ENCODE results near the gene RWDD2A.
"Not testable (repeated sequence)": the region's sequence is repeated elsewhere in the genome, so short reads cannot be mapped to it uniquely, and the experiment has no call there.

The RWDD2A gene

GRCh38 chr6:83183082-83183828, 9.9 kb upstream of the RWDD2A start:
- TF ChIP-seq POLR2A (IDR thresholded peaks at IDR 0.05; ENCODE audit: low read length) (no peak), GATA1 (IDR thresholded peaks at IDR 0.05; ENCODE audit: low read depth, low read length) (no peak)
- DNase-seq: no peak

- no peak for DNase-seq
- TF ChIP-seq GATA1 (IDR thresholded peaks at IDR 0.05; ENCODE audit: low read depth, low read length): no peak
Observed at GRCh38 chr6:83185096-83185495, 8.1 kb upstream of the RWDD2A start.

GRCh38 chr6:83188501-83188900, 4.7 kb upstream of the RWDD2A start:
- no peak for TF ChIP-seq GATA1 (IDR thresholded peaks at IDR 0.05; ENCODE audit: low read depth, low read length)
- TF ChIP-seq POLR2A (IDR thresholded peaks at IDR 0.05; ENCODE audit: low read length): no peak
- no peak for DNase-seq

GRCh38 chr6:83190626-83191025, 2.5 kb upstream of the RWDD2A start:
- no peak for DNase-seq
- TF ChIP-seq GATA1 (IDR thresholded peaks at IDR 0.05; ENCODE audit: low read depth, low read length) (no peak), POLR2A (IDR thresholded peaks at IDR 0.05; ENCODE audit: low read length) (no peak)

- DNase-seq: not testable (repeated sequence)
Observed at GRCh38 chr6:83191974-83192373, 1.2 kb upstream of the RWDD2A start.

- DNase-seq: no peak
- no peak for TF ChIP-seq POLR2A (IDR thresholded peaks at IDR 0.05; ENCODE audit: low read length)
- no peak for TF ChIP-seq GATA1 (IDR thresholded peaks at IDR 0.05; ENCODE audit: low read depth, low read length)
Observed at GRCh38 chr6:83192456-83192855, 701 bp upstream of the RWDD2A start.

- TF ChIP-seq GATA1 (IDR thresholded peaks at IDR 0.05; ENCODE audit: low read depth, low read length): no peak
- no peak for TF ChIP-seq POLR2A (IDR thresholded peaks at IDR 0.05; ENCODE audit: low read length)
- peak; percentile 10 to 29 for DNase-seq
Observed at GRCh38 chr6:83193747-83194566, 800 bp downstream of the RWDD2A start.

GRCh38 chr6:83198486-83199172, 5.5 kb downstream of the RWDD2A start:
- TF ChIP-seq GATA1 (IDR thresholded peaks at IDR 0.05; ENCODE audit: low read depth, low read length) (no peak), POLR2A (IDR thresholded peaks at IDR 0.05; ENCODE audit: low read length) (no peak)
- no peak for DNase-seq

GRCh38 chr6:83199173-83199862, 6.2 kb downstream of the RWDD2A start:
- DNase-seq: no peak

GRCh38 chr6:83199863-83200225, 6.7 kb downstream of the RWDD2A start:
- DNase-seq: no peak
- TF ChIP-seq POLR2A (IDR thresholded peaks at IDR 0.05; ENCODE audit: low read length) (no peak), GATA1 (IDR thresholded peaks at IDR 0.05; ENCODE audit: low read depth, low read length) (no peak)

More at GRCh38 chr6:83199173-83199862, 6.2 kb downstream of the RWDD2A start:
- TF ChIP-seq GATA1 (IDR thresholded peaks at IDR 0.05; ENCODE audit: low read depth, low read length) (no peak), POLR2A (IDR thresholded peaks at IDR 0.05; ENCODE audit: low read length) (no peak)

GRCh38 chr6:83202031-83202430, 8.9 kb downstream of the RWDD2A start:
- no peak for TF ChIP-seq GATA1 (IDR thresholded peaks at IDR 0.05; ENCODE audit: low read depth, low read length)
- TF ChIP-seq POLR2A (IDR thresholded peaks at IDR 0.05; ENCODE audit: low read length): no peak
- no peak for DNase-seq

- TF ChIP-seq GATA1 (IDR thresholded peaks at IDR 0.05; ENCODE audit: low read depth, low read length) (no peak), POLR2A (IDR thresholded peaks at IDR 0.05; ENCODE audit: low read length) (no peak)
Observed at GRCh38 chr6:83215131-83216047, 22.2 kb downstream of the RWDD2A start.

GRCh38 chr6:83216806-83217205, 23.6 kb downstream of the RWDD2A start:
- TF ChIP-seq GATA1 (IDR thresholded peaks at IDR 0.05; ENCODE audit: low read depth, low read length) (no peak), POLR2A (IDR thresholded peaks at IDR 0.05; ENCODE audit: low read length) (no peak)
- no peak for DNase-seq

More at GRCh38 chr6:83215131-83216047, 22.2 kb downstream of the RWDD2A start:
- DNase-seq: peak; percentile 69 to 74
